Measurements from ENCODE around the gene CUX1.

CUX1 gene

GRCh38 chr7:101904019-101904418, 86.6 kb downstream of the CUX1 start:
- TF ChIP-seq CREB1 (IDR thresholded peaks at IDR 0.05; ENCODE audit: low read depth) (no peak), TAF1 (IDR thresholded peaks at IDR 0.05; ENCODE audit: low read depth) (no peak), TCF12 (IDR thresholded peaks at IDR 0.05; ENCODE audit: low read depth) (no peak), FOXM1 (IDR thresholded peaks at IDR 0.05; ENCODE audit: borderline replicate concordance, low read depth) (no peak), YY1 (IDR thresholded peaks at IDR 0.05; ENCODE audit: low read depth) (no peak), MAX (IDR thresholded peaks at IDR 0.05) (no peak), ZBTB7A (IDR thresholded peaks at IDR 0.05; ENCODE audit: low read depth) (no peak), REST (IDR thresholded peaks at IDR 0.05; ENCODE audit: low read depth) (no peak), TEAD4 (IDR thresholded peaks at IDR 0.05) (no peak), RAD21 (IDR thresholded peaks at IDR 0.05; ENCODE audit: low read depth) (no peak), CEBPB (IDR thresholded peaks at IDR 0.05) (no peak), NFIC (IDR thresholded peaks at IDR 0.05) (no peak), EGR1 (IDR thresholded peaks at IDR 0.05) (no peak), EP300 (IDR thresholded peaks at IDR 0.05; ENCODE audit: borderline replicate concordance) (no peak), USF1 (IDR thresholded peaks at IDR 0.05) (no peak)

GRCh38 chr7:101905203-101905865, 87.9 kb downstream of the CUX1 start:
- TF ChIP-seq EGR1 (IDR thresholded peaks at IDR 0.05) (no peak), ZBTB7A (IDR thresholded peaks at IDR 0.05; ENCODE audit: low read depth) (no peak), EP300 (IDR thresholded peaks at IDR 0.05; ENCODE audit: borderline replicate concordance) (no peak), TAF1 (IDR thresholded peaks at IDR 0.05; ENCODE audit: low read depth) (no peak), USF1 (IDR thresholded peaks at IDR 0.05) (no peak)

GRCh38 chr7:101906291-101907240, 89.1 kb downstream of the CUX1 start:
- TF ChIP-seq CEBPB (IDR thresholded peaks at IDR 0.05) = no peak
- TF ChIP-seq USF1 (IDR thresholded peaks at IDR 0.05) = no peak
- TF ChIP-seq REST (IDR thresholded peaks at IDR 0.05; ENCODE audit: low read depth) = no peak
- no peak for TF ChIP-seq TEAD4 (IDR thresholded peaks at IDR 0.05)

GRCh38 chr7:101910991-101911799, 93.8 kb downstream of the CUX1 start:
- no peak for TF ChIP-seq MAX (IDR thresholded peaks at IDR 0.05)
- TF ChIP-seq EGR1 (IDR thresholded peaks at IDR 0.05) = no peak
- TF ChIP-seq ZBTB7A (IDR thresholded peaks at IDR 0.05; ENCODE audit: low read depth) = no peak
- TF ChIP-seq TEAD4 (IDR thresholded peaks at IDR 0.05) = no peak
- TF ChIP-seq EP300 (IDR thresholded peaks at IDR 0.05; ENCODE audit: borderline replicate concordance) = no peak
- no peak for TF ChIP-seq REST (IDR thresholded peaks at IDR 0.05; ENCODE audit: low read depth)
- no peak for TF ChIP-seq TAF1 (IDR thresholded peaks at IDR 0.05; ENCODE audit: low read depth)
- no peak for TF ChIP-seq CEBPB (IDR thresholded peaks at IDR 0.05)
- no peak for TF ChIP-seq FOXM1 (IDR thresholded peaks at IDR 0.05; ENCODE audit: borderline replicate concordance, low read depth)
